ENCODE measurements around the gene MPP1.
"Not testable (repeated sequence)": the region's sequence is repeated elsewhere in the genome, so short reads cannot be mapped to it uniquely, and the experiment has no call there.

DNA sequence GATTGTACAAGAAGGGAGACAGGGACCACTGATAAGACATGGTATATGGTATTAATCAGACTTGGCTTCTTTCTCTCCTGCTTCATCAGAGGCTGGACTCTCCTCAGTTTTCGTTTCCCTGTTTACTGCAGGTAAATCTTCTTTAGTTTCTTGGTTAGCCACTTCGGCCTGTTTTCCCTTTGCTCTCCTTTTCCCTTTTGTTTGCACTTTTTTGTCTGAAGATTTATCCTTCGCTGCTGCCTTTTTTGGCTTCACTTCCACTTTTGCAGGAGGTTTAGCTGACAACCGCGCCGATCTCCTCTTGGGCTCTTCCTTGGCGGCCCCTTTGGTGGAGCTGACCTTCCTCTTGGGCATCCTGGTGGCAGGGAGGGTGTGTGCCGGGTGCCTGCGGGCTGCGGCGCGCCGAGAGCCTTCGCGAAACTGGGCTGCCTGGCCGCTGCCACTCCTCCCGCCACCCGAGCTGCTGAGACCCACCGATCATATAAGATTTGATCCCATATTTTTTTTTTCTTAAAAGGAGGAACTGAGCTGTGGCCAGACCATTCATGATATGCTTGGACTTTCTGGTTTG, 11.8 kb upstream of the MPP1 start:
- not testable (repeated sequence) for TF ChIP-seq SIN3A (IDR thresholded peaks at IDR 0.05; ENCODE audit: borderline replicate concordance in 2 of 2, control insufficient read depth in 1 of 2, low read depth in 2 of 2, low read length in 2 of 2); ZBTB17 (CRISPR knock-in tag; IDR thresholded peaks at IDR 0.05); TAF7 (tag; IDR thresholded peaks at IDR 0.05); ATF7 (IDR thresholded peaks at IDR 0.05); CBFB (CRISPR knock-in tag; IDR thresholded peaks at IDR 0.05); ZBTB1 (CRISPR knock-in tag; IDR thresholded peaks at IDR 0.05; ENCODE audit: borderline replicate concordance, low read depth); POLR2AphosphoS5 (IDR thresholded peaks at IDR 0.05; ENCODE audit: control insufficient read depth, insufficient read depth, low read depth, low read length)
- TF ChIP-seq, protein P1, sequence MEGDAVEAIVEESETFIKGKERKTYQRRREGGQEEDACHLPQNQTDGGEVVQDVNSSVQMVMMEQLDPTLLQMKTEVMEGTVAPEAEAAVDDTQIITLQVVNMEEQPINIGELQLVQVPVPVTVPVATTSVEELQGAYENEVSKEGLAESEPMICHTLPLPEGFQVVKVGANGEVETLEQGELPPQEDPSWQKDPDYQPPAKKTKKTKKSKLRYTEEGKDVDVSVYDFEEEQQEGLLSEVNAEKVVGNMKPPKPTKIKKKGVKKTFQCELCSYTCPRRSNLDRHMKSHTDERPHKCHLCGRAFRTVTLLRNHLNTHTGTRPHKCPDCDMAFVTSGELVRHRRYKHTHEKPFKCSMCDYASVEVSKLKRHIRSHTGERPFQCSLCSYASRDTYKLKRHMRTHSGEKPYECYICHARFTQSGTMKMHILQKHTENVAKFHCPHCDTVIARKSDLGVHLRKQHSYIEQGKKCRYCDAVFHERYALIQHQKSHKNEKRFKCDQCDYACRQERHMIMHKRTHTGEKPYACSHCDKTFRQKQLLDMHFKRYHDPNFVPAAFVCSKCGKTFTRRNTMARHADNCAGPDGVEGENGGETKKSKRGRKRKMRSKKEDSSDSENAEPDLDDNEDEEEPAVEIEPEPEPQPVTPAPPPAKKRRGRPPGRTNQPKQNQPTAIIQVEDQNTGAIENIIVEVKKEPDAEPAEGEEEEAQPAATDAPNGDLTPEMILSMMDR (IDR thresholded peaks at IDR 0.05 in 2 of 3, conservative IDR thresholded peaks at IDR 0.05 in 1 of 3; ENCODE audit: insufficient read depth in 2 of 3, low read depth in 1 of 3, low read length in 3 of 3) = not testable (repeated sequence)
- TF ChIP-seq POLR2G (IDR thresholded peaks at IDR 0.05; ENCODE audit: low read depth, low read length) = peak; percentile 68
